Stomach (tissue), 4 donors: Measurements from ENCODE around the gene LCE1B.

Experiments used
- EP300 ChIP-seq: sonication (generic); formaldehyde crosslinking; IDR thresholded peaks from one replicate; pipeline ENCODE4 v1.6.1; 2017; ENCODE audit warnings: antibody characterized with exemption
- POLR2AphosphoS5 ChIP-seq, 3 donors: sonication (generic); formaldehyde crosslinking; IDR thresholded peaks; one replicate each; pipeline ENCODE4 v1.6.1; 2016; ENCODE audit warnings: antibody characterized with exemption in 3 of 3
- TF ChIP-seq, protein P1 (sequence below), 7 experiments: fragments of 450-650 bp in 4 of 7; fragments of 200-600 bp in 3 of 7; sonication (generic) in 3 of 7; IDR thresholded peaks; one replicate each; pipeline ENCODE4 v1.5.1; 2016 to 2019; ENCODE audit warnings: antibody characterized with exemption in 7 of 7, control low read depth in 2 of 7, mild to moderate bottlenecking in 1 of 7

- TF ChIP-seq POLR2AphosphoS5 (IDR thresholded peaks at IDR 0.05) (no peak), EP300 (no peak)
- TF ChIP-seq, protein P1, sequence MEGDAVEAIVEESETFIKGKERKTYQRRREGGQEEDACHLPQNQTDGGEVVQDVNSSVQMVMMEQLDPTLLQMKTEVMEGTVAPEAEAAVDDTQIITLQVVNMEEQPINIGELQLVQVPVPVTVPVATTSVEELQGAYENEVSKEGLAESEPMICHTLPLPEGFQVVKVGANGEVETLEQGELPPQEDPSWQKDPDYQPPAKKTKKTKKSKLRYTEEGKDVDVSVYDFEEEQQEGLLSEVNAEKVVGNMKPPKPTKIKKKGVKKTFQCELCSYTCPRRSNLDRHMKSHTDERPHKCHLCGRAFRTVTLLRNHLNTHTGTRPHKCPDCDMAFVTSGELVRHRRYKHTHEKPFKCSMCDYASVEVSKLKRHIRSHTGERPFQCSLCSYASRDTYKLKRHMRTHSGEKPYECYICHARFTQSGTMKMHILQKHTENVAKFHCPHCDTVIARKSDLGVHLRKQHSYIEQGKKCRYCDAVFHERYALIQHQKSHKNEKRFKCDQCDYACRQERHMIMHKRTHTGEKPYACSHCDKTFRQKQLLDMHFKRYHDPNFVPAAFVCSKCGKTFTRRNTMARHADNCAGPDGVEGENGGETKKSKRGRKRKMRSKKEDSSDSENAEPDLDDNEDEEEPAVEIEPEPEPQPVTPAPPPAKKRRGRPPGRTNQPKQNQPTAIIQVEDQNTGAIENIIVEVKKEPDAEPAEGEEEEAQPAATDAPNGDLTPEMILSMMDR (IDR thresholded peaks at IDR 0.05), result no peak
These were observed 721 bp upstream of the LCE1B start for GRCh38 chr1:152811050-152811449.
